Renal cortical epithelial cell (primary cell): Measurements from ENCODE around the gene USP34. TPM values are rescaled to one million over a fixed set of nuclear protein-coding genes. Genes with fewer than 3 reads are reported as not detected.
"Not testable (repeated sequence)": the region's sequence is repeated elsewhere in the genome, so short reads cannot be mapped to it uniquely, and the experiment has no call there.

Experiments used
- DNase-seq: peaks from one replicate; pipeline ENCODE4 v3.0.0-alpha.2; 2011; ENCODE audit warnings: low read depth
- total RNA-seq: library from RNA; depleted of rRNA; stranded (reverse); fragments of >200 nt; gene quantifications from 2 replicates; pipeline ENCODE4 v1.2.3, GENCODE V29; 2014

USP34 gene
- total RNA-seq, 1 donor from 2014 or later, result 182 TPM

DNA sequence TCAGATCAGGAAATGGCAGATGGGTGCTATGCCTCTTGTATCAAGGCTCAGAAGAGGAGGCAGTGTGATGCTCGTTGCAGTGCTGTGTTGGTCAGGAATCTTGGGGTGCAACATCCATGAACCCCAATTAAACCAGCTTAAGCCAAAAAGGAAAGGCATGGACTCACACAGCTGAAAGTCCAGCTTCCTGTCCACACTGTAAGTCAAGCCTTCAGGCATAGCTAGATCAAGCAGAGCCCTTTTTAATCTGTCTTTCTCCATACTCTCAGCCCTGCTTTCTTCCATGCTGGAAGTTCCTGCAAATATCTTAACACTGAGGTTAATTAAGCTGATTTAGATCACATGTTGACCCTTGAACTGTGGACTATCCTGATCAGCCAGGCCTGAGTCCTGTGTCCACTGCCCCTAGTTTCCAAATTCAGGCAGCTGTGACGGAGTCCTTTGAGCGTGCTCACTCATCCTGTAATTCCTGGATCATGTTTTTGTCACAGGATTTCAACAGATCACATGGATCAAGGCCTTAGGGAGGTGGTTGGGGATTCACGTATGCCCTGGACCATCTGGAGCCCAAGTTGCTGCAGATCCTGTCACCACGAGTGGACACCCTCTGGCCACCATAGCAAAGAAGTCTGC is 313.4 kb downstream of the USP34 start:
- DNase-seq, result no peak

DNA sequence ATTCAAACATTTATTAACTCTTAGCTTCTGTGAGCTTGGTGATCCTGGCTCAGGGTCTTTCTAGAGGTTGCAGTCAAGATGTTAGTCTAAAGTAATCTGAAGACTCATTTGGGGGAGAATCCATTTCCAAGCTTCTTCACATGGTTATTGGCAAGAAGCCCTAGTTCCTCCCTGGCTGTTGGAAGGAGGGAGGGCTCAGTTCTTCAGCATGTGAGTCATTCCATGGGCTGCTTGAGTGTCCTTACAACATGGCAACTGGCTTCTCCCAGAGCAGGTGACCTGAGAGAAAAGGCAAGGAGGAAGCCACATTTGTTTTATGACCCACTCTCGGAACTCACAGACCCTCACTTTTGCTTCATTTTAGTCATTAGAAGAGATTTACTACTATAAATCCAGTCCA is 319.5 kb downstream of the USP34 start:
- peak; percentile 46 for DNase-seq

DNA sequence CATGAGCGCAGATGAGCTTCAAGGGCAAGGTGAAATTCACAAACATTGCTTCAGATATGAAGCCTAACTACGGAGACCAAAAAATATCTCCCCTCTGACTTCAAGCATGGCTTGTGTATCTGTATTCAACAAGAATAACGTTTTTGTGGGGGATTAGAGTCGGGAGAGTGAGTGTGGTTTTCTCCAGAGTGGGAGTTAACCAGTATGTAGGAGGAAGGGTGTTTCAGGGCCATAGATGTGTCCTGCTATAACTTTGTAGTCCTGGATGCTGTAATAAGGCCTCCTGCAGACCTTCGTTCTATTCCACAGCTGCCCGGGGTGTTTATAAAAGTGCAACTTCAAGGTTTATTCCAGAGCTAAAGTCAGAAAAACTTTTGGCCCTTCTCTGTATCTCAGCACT is 321.8 kb downstream of the USP34 start:
- DNase-seq, result no peak

DNA sequence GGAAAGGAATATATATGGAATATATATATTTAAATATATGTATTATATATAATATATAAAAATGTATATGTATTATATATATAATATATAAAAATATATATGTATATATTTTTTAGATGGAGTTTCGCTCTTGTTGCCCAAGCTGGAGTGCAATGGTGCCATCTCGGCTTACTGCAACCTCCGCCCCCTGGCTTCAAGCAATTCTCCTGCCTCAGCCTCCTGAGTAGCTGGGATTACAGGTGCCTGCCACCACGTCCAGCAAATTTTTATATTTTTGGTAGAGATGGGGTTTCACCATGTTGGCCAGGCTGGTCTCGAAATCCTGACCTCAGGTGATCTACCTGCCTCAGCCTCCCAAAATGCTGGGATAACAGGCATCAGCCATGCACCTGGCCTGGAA is 322.8 kb downstream of the USP34 start:
- not testable (repeated sequence) for DNase-seq

DNA sequence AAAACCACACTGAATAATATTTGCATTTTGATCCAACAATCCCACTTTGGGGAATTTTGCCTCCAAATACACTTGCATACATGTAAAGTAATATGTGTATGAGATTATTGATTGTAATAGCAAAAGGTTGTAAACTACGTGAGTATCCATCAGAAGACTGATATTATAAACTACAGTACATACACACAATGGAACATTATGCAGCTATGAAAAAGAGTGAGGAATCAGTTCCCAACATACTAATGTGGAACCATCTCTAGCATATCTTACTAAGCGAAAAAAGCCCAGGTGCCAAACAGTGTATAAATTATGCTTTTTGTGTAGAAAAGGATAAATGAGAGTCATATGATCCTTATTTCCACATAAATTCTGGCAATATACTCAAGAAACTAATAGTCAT is 324.9 kb downstream of the USP34 start:
- DNase-seq, result no peak

DNA sequence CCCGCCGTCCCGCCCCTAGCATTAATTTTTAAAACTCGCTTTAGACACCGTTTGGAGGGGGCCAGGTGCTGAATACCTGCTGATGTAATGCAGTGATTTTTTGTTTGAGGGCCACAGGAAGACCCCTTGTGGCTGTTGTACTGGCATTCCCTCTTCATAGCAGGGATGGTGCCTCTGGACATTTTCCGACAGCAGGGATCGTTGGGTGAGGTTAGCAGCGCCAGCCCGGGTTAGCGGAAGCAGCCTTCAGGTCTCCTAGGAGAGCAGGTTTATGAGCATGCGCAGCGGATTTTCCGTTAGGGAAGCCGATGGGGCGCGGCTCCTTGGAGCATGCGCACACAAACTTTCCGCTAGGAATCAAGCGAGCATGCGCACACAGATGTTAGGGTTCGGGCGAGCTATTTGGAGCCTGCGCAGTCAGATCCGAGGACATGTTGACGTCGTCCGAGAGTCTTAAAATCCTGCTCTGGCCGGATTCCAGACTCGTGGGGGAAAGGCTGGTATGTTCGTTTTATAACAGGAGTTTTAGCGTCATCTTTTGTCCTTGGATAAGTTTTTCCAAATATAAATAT is 326.1 kb downstream of the USP34 start:
- DNase-seq, result peak; percentile 97

DNA sequence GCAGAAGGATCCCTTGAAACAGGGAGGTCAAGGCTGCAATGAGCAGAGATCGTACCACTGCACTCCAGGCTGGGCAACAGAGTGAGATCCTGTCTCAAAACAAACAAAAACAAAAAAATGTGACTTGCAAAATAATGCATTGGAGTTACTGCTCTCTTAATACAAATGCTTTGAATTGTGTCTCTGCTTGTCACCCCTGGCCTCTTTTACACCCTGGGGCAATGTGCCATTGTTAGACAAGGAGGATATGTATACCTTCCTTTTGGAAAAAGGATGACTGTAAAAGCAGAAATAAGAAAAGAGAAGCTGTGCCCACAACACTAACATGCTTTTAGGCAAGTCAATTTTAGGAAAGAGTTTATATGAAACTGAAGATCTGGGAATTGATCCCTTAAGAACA is 329.7 kb downstream of the USP34 start:
- no peak for DNase-seq

DNA sequence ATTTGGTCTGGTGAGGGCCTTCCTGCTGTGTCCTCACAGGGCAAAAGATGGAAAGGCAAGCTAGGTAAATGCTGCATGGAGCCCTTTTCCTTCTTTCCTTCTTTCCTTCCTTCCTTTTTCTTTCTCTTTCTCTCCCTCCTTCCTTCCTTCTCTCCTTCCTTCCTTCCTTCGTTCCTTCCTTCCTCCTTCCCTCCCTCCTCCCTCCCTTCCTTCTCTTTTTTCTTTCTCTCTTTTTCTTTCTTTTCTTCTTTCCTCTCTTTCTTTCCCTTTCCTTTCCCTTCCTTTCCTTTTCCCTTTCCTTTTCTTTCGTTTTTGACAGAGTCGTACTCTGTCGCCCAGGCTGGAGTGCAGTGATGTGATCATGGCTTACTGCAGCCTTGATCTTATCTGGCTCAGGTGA is 332.0 kb downstream of the USP34 start:
- no peak for DNase-seq

Other genes starting within 250 kb of the USP34 start
- gene XPO1, start 67.3 kb upstream of the USP34 start, total RNA-seq, result 166 and 229 TPM in 2 replicates